ENCODE results near the gene UCHL5.

GRCh38 chr1:193013707-193014106 is 45.5 kb downstream of the UCHL5 start:
- TF ChIP-seq MAX (IDR thresholded peaks at IDR 0.05): no peak
- TF ChIP-seq CREB1 (IDR thresholded peaks at IDR 0.05; ENCODE audit: low read depth): no peak
- no peak for TF ChIP-seq RAD21 (IDR thresholded peaks at IDR 0.05; ENCODE audit: low read depth)
- no peak for TF ChIP-seq EP300 (IDR thresholded peaks at IDR 0.05; ENCODE audit: borderline replicate concordance)
- TF ChIP-seq TEAD4 (IDR thresholded peaks at IDR 0.05): no peak
- no peak for TF ChIP-seq TAF1 (IDR thresholded peaks at IDR 0.05; ENCODE audit: low read depth)
- TF ChIP-seq ZBTB7A (IDR thresholded peaks at IDR 0.05; ENCODE audit: low read depth): no peak
- no peak for TF ChIP-seq REST (IDR thresholded peaks at IDR 0.05; ENCODE audit: low read depth)
- no peak for TF ChIP-seq CEBPB (IDR thresholded peaks at IDR 0.05)
- TF ChIP-seq EGR1 (IDR thresholded peaks at IDR 0.05): no peak
